NCI-H2227 treated with DMSO at 0.1 percent for 48 hours (cell line): Measurements from ENCODE around the gene PLCB1.

ENCODE experiments used
- DNase-seq: peaks from one replicate; lab custom pipeline; 2025; lab: John Stamatoyannopoulos, UW

The PLCB1 gene

DNA sequence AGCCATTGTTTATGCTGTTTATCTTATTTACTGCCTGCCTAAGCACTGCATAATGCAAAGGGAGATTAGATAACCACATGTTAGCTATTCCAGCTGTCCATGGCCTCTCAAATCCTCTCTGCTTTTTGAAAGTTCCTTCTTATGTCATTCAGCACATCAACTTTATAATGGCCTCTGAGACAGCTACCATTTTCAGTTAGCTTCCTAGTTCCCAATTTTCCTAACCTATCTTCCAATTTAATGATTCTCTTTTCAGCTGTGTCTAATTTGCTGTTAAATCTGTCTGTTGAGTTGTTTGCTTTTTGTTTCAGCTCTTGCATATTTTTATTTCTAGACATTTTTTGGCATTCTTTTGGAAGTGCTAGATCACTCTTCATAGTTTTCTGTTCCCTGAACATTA is 763.4 kb downstream of the PLCB1 start:
- DNase-seq, result no peak

DNA sequence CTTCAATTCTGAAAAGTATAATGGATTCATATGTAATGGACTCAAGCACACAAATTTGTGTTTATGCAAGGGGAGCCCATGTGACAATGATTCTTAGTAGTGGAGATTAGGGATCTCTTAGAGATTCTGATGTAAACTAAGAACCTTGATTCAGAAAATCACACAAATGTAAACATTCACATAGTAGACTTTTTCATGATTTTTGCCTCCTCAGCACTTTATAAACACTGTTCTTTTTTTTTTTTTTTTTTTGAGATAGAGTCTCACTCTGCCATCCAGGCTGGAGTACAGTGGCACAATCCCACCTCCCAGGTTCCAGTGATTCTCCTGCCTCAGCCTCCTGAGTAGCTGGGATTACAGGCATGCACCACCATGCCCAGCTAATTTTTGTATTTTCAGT is 766.8 kb downstream of the PLCB1 start:
- no peak for DNase-seq

- no peak for DNase-seq
Observed at GRCh38 chr20:8901237-8902025, 769.4 kb downstream of the PLCB1 start.

GRCh38 chr20:8903655-8904605 is 771.9 kb downstream of the PLCB1 start:
- DNase-seq, result no peak

- no peak for DNase-seq
Observed at GRCh38 chr20:8909596-8909995, 777.5 kb downstream of the PLCB1 start.

DNA sequence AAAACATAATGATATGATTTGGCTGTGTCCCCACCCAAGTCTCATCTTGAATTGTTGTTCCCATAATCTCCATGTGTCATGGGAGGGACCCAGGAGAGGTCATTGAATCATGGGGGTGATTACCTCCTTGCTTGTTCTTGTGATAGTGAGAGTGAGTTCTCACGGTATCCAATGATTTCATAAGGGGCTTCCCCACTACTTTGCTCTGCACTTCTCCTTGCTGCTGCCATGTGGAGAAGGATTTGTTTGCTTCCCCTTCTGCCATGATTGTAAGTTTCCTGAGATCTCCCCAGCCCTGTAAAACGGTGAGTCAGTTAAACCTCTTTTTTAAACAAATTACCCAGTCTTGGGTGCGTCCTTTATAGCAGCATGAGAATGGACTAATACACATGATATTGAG is 780.0 kb downstream of the PLCB1 start:
- DNase-seq, result no peak

- DNase-seq, result no peak
Observed at GRCh38 chr20:8912731-8913130, 780.7 kb downstream of the PLCB1 start.

DNA sequence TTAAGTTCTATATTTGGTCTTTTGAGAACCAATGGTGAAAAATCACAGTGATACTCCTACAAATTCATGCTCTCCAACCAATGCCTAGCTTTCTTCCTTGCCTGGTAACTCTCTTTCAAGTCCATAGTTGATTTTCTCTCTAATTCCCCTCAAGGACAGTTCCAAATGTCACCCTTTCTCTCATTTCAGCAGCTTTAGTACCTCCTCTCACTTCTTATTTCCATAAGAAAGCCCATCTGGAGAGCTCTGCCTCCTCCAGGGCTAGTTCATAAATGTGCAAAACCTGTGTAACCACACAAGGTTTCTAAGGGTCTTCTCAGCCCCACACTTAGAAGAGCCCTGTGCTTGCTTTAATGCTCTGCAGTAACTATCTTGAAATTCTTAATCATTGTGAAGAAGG is 781.4 kb downstream of the PLCB1 start:
- no peak for DNase-seq

DNA sequence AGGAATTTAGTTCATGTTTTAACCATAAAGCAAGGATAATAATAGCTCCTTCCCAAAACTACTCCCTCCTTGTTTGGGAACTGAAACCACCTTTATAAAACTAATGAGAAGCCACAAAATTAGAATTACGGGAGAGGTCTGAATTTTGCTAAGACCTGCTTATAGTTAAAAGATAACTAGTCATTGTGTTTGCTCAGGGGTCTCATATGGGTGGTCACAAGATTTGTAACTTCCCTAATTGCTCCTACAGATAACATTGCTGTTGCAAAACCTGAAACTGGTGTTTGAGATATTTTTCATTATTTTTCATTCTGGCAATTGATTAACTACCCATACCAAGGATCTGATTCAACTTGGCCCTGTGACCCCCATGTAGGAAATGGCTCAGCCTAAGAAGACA is 782.4 kb downstream of the PLCB1 start:
- DNase-seq, result no peak

GRCh38 chr20:8917084-8917483 is 785.0 kb downstream of the PLCB1 start:
- no peak for DNase-seq

GRCh38 chr20:8918145-8918544 is 786.1 kb downstream of the PLCB1 start:
- DNase-seq, result no peak

- no peak for DNase-seq
Observed at GRCh38 chr20:8924539-8924938, 792.5 kb downstream of the PLCB1 start.

- DNase-seq, result no peak
Observed at GRCh38 chr20:8930726-8931125, 798.7 kb downstream of the PLCB1 start.

GRCh38 chr20:8932192-8933165 is 800.4 kb downstream of the PLCB1 start:
- DNase-seq, result no peak

- DNase-seq, result no peak
Observed at GRCh38 chr20:8933381-8933807, 801.3 kb downstream of the PLCB1 start.

DNA sequence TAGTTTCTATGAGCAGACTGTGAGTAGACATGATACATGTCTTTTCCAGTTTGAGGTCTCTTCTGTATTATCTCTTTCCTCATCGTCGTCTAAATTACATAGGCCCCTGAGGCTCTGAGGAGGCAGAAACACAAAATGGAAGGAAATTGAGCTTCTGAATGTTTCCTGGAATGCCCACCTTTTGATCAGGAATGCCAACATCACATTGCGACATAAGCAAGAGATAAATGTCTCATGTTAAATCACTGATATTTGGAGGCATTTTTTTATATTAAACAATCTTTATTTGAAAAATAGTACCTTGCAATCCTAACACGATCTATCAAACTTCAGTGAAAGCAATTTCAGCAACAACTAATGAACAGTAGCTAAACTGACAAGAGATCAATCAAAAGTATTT is 802.3 kb downstream of the PLCB1 start:
- no peak for DNase-seq
